Measurements from ENCODE around the gene KCNJ11. TPM values are rescaled to one million over a fixed set of nuclear protein-coding genes. Genes with fewer than 3 reads are reported as not detected.

KCNJ11 gene
- total RNA-seq, 1 donor from 2014 or later: not detected

DNA sequence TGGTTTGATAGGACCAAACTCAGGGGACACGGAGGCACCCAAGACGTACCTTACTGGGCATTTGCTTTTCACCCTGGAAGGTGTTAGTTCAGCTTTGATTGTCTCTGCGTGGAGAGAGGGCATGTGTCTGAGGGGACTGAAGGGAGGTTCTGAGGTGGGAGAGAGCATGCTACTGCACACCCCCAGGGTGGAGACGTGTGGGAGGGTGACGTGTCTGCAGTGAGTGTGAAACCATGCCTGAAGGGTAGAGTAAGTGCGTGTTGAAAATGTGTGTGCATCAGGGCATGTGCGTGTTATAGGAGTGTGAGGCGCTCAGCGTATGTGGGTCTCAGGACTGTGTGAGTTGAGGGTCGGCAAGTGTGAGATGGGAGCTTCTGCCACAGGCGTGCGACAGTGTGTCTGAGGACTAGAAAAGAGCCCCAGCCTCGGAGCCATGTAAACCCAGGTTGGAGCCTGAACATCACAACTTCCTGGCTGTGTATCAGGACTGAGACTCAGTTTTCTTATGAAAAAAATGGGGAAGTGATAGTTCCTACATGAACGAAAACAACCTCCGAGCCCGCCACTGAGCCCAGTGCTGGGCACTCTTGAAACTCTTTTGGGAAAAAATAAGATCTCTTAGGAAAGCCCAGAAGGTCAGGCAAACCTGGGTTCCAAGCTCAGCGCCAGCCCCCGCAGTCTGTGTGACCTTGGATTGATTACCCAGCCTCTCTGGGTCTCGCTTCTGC, 11.8 kb upstream of the KCNJ11 start:
- intact Hi-C loops (cut with DNase I): no loop called here
- Histone ChIP-seq H3K9me3 (no peaks in the 10 kb centered on the region), H3K27ac (no peak overlapping the region), H3K4me3 (no peak overlapping the region), H3K36me3 (no peaks in the 10 kb centered on the region), H3K4me1 (peaks cover 2% of the 10 kb centered on the region), H3K27me3 (no peaks in the 10 kb centered on the region)
- no peak for TF ChIP-seq POLR2A (IDR thresholded peaks at IDR 0.05)
- TF ChIP-seq POLR2AphosphoS5 (IDR thresholded peaks at IDR 0.05; ENCODE audit: insufficient read depth in 1 of 2, low read depth in 1 of 2): no peak
- no peak for DNase-seq (ENCODE audit: extremely low spot score in 2 of 2)

- Histone ChIP-seq H3K36me3 (no peaks in the 10 kb centered on the region), H3K4me1 (no peaks in the 10 kb centered on the region), H3K27ac (no peak overlapping the region), H3K4me3 (no peak overlapping the region), H3K9me3 (no peaks in the 10 kb centered on the region), H3K27me3 (no peaks in the 10 kb centered on the region)
- no peak for DNase-seq (ENCODE audit: extremely low spot score in 2 of 2)
- intact Hi-C loops (cut with DNase I): no loop called here
- TF ChIP-seq POLR2A (IDR thresholded peaks at IDR 0.05): no peak
- TF ChIP-seq POLR2AphosphoS5 (IDR thresholded peaks at IDR 0.05; ENCODE audit: insufficient read depth in 1 of 2, low read depth in 1 of 2): no peak
- TF ChIP-seq, protein P1, sequence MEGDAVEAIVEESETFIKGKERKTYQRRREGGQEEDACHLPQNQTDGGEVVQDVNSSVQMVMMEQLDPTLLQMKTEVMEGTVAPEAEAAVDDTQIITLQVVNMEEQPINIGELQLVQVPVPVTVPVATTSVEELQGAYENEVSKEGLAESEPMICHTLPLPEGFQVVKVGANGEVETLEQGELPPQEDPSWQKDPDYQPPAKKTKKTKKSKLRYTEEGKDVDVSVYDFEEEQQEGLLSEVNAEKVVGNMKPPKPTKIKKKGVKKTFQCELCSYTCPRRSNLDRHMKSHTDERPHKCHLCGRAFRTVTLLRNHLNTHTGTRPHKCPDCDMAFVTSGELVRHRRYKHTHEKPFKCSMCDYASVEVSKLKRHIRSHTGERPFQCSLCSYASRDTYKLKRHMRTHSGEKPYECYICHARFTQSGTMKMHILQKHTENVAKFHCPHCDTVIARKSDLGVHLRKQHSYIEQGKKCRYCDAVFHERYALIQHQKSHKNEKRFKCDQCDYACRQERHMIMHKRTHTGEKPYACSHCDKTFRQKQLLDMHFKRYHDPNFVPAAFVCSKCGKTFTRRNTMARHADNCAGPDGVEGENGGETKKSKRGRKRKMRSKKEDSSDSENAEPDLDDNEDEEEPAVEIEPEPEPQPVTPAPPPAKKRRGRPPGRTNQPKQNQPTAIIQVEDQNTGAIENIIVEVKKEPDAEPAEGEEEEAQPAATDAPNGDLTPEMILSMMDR (IDR thresholded peaks at IDR 0.05): no peak
Measured at GRCh38 chr11:17399236-17399635, 10.8 kb upstream of the KCNJ11 start.

DNA sequence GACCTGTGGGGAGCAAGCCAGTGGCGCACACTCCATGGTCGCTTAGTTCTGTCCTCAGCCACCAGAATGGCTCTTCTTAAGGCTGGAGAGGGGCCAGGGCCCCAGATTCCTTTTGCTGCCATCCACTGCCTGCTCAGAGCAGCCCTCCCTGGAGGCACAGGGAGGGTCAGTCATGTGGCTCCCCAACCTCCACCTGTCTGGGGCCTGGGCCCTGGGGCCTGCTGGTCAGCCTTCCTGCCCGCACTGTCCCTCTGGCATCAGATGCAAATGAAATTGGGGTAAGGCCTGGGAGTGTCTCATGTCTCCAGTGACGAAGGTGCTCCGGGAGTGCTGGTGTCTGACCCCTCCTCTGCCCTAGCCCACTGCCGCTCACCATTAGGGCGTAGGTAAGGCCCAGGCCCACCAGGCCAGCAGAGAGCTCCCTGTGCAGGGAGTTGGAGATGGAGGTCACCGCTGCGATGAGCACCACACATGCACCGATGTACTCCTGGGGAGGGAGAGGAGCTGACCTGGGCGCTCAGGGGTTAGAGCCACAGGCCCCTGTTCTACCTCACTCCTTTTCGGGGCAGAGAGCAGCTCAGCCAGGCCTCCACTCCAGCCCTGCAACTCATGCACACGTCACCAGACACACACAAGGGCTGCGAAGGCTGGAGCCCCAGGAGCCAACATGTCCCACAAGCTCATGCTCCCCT, 9.0 kb upstream of the KCNJ11 start:
- Histone ChIP-seq H3K9me3 (no peaks in the 10 kb centered on the region), H3K4me1 (no peaks in the 10 kb centered on the region), H3K27me3 (no peaks in the 10 kb centered on the region), H3K27ac (no peak overlapping the region), H3K36me3 (no peaks in the 10 kb centered on the region), H3K4me3 (no peak overlapping the region)
- DNase-seq (ENCODE audit: extremely low spot score in 2 of 2): no peak
- TF ChIP-seq POLR2A (IDR thresholded peaks at IDR 0.05) (no peak), POLR2AphosphoS5 (IDR thresholded peaks at IDR 0.05; ENCODE audit: insufficient read depth in 1 of 2, low read depth in 1 of 2) (no peak)
- intact Hi-C loops (cut with DNase I): no loop called here

DNA sequence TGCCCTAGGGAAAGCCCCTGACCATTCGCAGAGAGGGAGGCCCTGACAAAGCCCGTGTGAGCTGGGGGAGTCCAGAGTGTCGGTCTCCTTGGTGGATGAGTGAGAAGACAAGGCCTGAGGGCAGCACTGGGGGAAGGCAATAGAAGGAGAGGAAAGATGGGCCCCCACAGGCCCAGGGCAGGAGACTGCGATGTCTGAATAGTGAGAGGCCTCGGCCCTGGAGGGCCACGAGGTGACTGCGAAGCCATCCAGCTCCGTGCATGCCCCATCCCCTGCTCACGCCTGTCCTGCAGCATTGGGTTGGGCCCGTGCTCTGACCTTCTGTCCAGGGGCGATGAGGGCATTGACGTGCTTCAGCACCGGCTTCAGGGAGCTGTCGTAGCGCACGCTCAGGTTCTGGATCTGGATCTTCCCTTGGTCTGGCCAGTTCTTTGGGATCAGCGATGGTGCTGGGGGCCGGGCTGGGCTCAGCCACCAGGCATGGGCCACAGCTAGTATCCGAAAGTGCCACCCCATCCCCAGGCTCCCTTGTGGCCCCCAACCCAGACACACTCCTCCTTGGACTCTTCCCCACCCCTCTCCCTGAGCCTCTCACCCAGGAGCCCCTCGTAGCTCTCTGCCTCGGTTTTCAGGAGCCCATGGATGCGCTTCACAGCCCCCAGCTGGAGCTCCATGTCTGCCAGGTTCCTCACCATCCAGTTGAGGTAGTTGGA, 8.3 kb upstream of the KCNJ11 start:
- no peaks in the 10 kb centered on the region for H3K36me3 ChIP-seq
- no peaks in the 10 kb centered on the region for H3K4me1 ChIP-seq

DNA sequence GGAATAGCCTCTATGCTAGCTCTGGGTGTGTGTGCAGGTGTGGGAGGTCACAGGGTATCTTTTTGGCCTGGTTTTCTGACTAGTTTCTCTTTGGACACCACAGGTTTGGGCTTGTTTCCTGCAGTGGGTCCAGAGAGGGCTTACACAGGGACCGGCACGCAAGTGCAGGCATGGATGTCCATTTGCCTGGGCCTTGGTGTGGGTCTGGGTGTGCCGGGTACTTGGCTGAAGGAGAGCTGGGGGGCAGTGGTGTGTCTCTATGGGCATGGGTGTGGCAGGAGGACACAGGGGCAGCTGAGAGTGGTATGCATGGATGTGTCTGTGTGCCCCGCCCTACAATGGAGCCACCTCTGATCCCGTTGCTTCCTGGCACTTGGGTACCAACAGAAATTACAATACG, 7.5 kb upstream of the KCNJ11 start:
- no peak overlapping the region for H3K27ac ChIP-seq
- no peak for TF ChIP-seq POLR2A (IDR thresholded peaks at IDR 0.05)
- TF ChIP-seq, protein P1 (IDR thresholded peaks at IDR 0.05): no peak
- intact Hi-C loops (cut with DNase I): no loop called here
- no peak for DNase-seq (ENCODE audit: extremely low spot score in 2 of 2)
- H3K36me3 ChIP-seq: no peaks in the 10 kb centered on the region
- no peaks in the 10 kb centered on the region for H3K4me1 ChIP-seq
- H3K27me3 ChIP-seq: no peaks in the 10 kb centered on the region
- H3K4me3 ChIP-seq: no peak overlapping the region
- H3K9me3 ChIP-seq: no peaks in the 10 kb centered on the region

More for the DNA sequence above, 8.3 kb upstream of the KCNJ11 start:
- Histone ChIP-seq H3K27me3 (no peaks in the 10 kb centered on the region), H3K4me3 (no peak overlapping the region), H3K27ac (no peak overlapping the region), H3K9me3 (no peaks in the 10 kb centered on the region)
- intact Hi-C loops (cut with DNase I): no loop called here
- TF ChIP-seq POLR2AphosphoS5 (IDR thresholded peaks at IDR 0.05; ENCODE audit: insufficient read depth in 1 of 2, low read depth in 1 of 2): no peak
- TF ChIP-seq, protein P1 (IDR thresholded peaks at IDR 0.05): no peak
- no peak for TF ChIP-seq POLR2A (IDR thresholded peaks at IDR 0.05)
- no peak for DNase-seq (ENCODE audit: extremely low spot score in 2 of 2)

Measured in vagina (tissue), 2 donors.